ENCODE results near the gene RNU7-1. TPM values are rescaled to one million over a fixed set of nuclear protein-coding genes. Genes with fewer than 3 reads are reported as not detected.

RNU7-1 gene
- total RNA-seq, 2 donors from 2014 or later: not detected

DNA sequence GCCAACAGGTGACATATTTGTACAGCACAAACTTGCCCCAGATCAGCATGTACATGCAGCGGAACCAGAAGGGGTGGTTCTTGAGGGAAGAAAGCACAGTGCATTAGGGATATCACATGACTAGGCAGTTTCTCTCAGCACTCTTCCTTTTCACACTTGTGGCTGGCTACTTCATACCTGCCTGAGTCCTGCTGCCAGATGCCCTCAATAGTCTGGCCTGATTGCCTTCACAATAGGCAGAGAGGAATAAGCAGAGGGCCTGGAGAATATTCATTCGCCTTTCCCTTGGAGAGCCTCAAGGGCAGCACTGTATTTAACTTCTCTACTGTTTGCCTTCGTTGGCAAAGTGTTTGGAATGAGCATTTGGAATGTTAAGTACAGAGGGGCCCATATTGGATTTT is 35.0 kb downstream of the RNU7-1 start:
- intact Hi-C loops (cut with DNase I): no loop called here
- ATAC-seq: peak in 1 of 2 donors; percentile 49
- DNase-seq: no peak

DNA sequence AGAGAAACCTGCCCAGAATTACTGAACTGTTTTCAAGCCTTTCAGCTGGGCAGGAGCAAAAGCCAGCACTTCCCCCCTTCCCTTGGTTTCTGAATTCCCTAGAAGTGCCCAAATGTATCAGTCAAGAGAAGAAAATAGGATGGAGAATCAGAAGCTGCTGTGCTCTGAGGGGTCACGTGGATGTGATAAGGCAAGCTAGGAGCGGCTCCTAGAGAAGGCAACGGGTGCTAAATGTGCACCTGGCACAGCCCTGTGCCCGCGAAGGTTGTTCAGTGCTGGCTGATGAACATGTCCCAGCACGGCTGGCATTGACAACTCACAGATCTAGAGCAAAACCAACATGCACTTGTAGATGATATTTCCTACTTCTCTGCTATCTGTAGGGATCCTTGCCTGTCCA is 35.4 kb downstream of the RNU7-1 start:
- DNase-seq (no peak), ATAC-seq (peak in 1 of 2 donors; percentile 43)
- intact Hi-C loops (cut with DNase I): no loop called here

DNA sequence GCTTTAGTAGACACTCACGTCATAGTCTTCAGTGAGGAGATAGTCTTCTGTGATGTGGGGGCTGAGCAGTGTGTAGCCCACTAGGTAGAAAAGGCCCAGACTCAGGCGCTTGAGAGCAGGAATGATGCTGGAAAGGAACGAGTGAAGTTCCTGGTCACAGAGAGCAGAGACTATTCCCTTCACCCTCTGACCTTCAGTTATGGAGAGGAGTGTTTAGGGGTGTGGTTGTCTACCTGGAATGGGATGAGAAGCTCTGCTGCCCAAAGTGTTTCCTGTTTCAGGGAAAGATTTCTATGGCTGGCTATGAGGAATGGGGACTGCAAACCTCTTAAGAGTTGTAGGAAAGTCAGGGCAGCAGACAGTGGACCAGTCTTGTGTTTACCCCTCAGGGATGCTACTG is 35.8 kb downstream of the RNU7-1 start:
- ATAC-seq (no peak), DNase-seq (no peak)
- intact Hi-C loops (cut with DNase I): no loop called here

DNA sequence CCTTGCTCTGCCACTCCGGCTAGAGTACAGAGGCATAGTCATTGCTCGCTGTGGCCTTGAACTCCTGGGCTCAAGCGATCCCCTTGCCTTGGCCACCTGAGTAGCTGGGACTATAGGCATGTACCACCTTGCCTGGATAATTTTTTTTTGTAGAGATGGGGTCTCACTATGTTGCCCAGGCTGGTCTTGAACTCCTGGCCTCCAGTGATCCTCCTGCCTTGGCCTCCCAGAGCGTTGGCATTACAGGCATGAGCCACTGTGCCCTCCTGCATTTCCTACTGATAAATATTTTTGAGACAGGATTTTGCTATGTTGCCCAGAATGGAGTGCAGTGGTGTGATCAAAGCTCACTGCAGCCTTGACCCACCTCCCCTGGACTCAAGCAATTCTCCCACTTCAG is 36.5 kb downstream of the RNU7-1 start:
- intact Hi-C loops (cut with DNase I): no loop called here
- ATAC-seq (no peak), DNase-seq (no peak)

DNA sequence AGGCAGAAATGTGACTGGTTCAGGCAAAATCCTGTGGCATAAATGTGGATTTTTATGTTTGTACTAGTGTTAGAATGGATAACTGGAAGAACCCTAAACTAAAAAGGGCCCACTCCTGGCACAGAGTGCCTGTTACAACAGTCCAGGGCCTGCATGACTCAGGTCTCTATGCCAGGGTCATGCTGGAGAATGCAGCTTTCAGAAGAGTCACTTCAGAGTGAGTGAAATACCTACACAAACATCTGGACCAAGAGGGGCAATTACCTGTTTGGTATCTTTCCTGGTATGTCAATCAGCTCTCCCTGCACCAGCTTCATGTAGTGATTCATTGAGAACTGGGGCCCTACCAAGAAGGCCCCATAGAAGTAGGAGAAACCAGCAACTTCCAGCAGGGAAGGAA is 37.1 kb downstream of the RNU7-1 start:
- intact Hi-C loops (cut with DNase I): no loop called here
- no peak for ATAC-seq
- no peak for DNase-seq

DNA sequence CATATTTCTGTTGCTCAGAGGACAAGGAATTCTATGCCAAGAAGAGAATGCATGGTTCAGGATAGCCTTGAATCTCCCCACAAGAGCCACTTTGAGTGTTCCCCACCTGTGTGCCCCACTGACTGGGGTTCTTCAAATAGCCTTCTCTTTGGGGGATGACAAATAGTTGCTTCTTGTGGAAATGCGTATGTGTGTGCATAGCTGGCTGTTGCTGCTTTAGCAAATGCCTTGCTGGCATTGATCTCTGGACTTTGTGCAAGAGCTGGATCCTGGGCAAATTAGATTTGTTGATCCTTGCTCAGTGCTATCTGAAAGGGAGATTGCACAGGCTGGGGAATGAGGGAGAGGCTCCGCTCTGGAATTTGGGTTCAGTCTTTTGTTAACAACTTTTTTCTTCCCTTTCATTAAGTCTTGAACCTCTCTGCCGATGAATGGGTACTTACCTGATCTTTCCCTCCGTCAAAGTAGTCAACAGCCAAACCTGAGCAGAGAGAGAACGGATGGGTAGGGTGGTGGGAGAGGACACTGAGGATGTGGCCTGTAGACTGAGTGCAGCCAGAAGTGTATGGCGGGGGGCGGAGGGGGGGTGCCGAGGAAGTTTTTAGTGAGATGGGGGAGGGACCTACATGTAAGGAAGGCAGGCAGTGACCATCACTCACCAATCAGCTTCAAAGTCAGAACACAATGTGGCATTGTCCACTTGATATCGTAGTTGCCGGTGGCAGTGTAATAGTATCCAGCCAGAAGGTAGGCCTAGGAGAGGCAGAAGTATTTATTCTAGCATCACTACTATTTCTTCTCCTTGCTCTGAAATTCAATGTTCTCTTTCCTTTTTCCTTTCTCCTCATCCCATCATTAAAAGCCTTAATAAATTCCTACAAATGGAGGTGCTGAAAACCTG is 37.8 kb downstream of the RNU7-1 start:
- intact Hi-C loops (cut with DNase I): no loop called here
- ATAC-seq (no peak), DNase-seq (no peak)

DNA sequence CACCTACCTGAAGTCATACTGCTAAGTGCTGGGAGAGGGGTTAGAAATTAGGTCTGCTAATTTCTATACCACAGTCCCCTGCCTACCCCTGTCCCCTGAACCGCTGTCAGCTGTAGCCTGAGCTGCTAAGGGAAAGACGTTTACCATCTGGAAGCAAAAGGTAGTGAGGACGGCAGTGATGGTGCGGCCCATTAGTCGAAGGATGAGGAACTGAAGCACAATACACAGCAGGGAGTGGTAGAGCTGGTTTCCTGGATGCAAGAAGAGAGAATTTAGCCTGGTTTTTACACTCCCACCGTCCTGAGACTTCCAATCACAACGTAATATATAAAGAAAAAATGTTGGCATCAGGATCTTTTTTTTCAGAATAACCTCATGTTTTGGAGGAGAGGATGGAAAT is 38.9 kb downstream of the RNU7-1 start:
- ATAC-seq (no peak), DNase-seq (no peak)
- intact Hi-C loops (cut with DNase I): no loop called here

DNA sequence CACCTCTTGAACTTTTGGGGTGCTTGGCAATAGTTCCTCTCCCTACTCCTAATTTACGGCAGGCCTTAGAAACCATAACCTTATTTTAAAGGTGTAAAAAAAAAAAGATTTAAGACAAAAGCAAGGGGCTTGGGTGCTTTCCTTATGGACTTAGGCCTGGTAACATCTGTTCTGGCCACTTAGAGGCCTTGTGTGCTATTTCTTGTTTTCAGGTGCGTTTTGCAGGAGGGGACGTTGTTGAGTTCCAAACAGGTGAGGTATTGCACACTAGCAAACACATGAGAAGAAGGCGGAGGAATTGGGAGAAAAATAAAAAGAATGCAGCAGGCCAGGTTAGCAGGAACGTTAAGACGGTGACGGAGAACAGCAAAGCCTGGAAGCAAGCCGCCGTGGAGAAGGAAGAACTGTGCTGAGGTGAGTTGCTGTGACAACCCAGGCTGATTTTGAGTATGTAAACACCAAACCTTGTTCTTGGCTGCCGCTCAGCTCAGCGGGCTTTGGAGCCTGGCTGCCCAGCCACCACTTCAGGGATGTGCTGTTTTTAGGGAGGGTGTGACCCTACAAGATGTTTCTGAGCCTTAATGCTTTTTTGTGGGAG is 44.4 kb downstream of the RNU7-1 start:
- ATAC-seq (no peak), DNase-seq (no peak)
- intact Hi-C loops (cut with DNase I): no loop called here

Small RNA genes lying within 50 kb of the gene (microRNA-seq; reads per million reads assigned to microRNA genes)
- gene MIR141: 1.8 to 5.4 reads per million in 2 donors
- gene MIR200C: 14.7 to 17.4 reads per million in 2 donors

Other genes with a start within 250 kb of the RNU7-1 start
- under 1 TPM; 0.18 to 0.42 TPM for gene PIANP, start 243.0 kb upstream of the RNU7-1 start, total RNA-seq
- gene COPS7A, start 219.8 kb upstream of the RNU7-1 start, total RNA-seq: 10 to 100 TPM; 61.3 to 71.2 TPM
- 100 to 1,000 TPM; 118 to 149 TPM for gene MLF2, start 190.7 kb upstream of the RNU7-1 start, total RNA-seq
- gene PTMS, start 177.5 kb upstream of the RNU7-1 start, total RNA-seq: 100 to 1,000 TPM; 164 to 189 TPM
- gene LAG3, start 171.3 kb upstream of the RNU7-1 start, total RNA-seq: under 1 TPM; 0.62 to 0.97 TPM
- gene CD4, start 154.3 kb upstream of the RNU7-1 start, total RNA-seq: 10 to 100 TPM; 11.6 to 24.2 TPM
- 1 to 10 TPM; 5.3 to 8.4 TPM for gene GPR162, start 122.0 kb upstream of the RNU7-1 start, total RNA-seq
- gene P3H3, start 115.4 kb upstream of the RNU7-1 start, total RNA-seq: 10 to 100 TPM; 13.2 to 22.3 TPM
- gene GNB3, start 102.9 kb upstream of the RNU7-1 start, total RNA-seq: 1 to 10 TPM; 2.3 to 5.8 TPM
- gene CDCA3, start 92.5 kb upstream of the RNU7-1 start, total RNA-seq: under 1 TPM in 1 of 2 donors, not detected in 1; 0.82 TPM
- gene USP5, start 91.7 kb upstream of the RNU7-1 start, total RNA-seq: 10 to 100 TPM; 63.4 to 65.4 TPM
- gene TPI1, start 76.3 kb upstream of the RNU7-1 start, total RNA-seq: 100 to 1,000 TPM; 642 to 858 TPM
- 1 to 10 TPM; 3.7 to 4.1 TPM for gene SPSB2, start 70.5 kb upstream of the RNU7-1 start, total RNA-seq
- gene LRRC23, start 39.0 kb upstream of the RNU7-1 start, total RNA-seq: 10 to 100 TPM in 1 of 2 donors, 1 to 10 TPM in 1; 8.1 to 10.5 TPM
- gene ENO2, start 29.2 kb upstream of the RNU7-1 start, total RNA-seq: 10 to 100 TPM; 12.8 to 24.9 TPM
- gene ATN1, start 15.9 kb upstream of the RNU7-1 start, total RNA-seq: 10 to 100 TPM; 75.3 to 83.1 TPM
- 100 to 1,000 TPM; 249 to 282 TPM for gene C12orf57, start 206 bp downstream of the RNU7-1 start, total RNA-seq
- 10 to 100 TPM; 13.0 to 18.9 TPM for gene PTPN6, start 7.5 kb downstream of the RNU7-1 start, total RNA-seq
- gene PHB2, start 26.8 kb downstream of the RNU7-1 start, total RNA-seq: 100 to 1,000 TPM; 117 to 157 TPM
- gene EMG1, start 27.1 kb downstream of the RNU7-1 start, total RNA-seq: 10 to 100 TPM; 34.4 to 36.6 TPM
- 10 to 100 TPM; 22.6 to 29.4 TPM for gene LPCAT3, start 74.7 kb downstream of the RNU7-1 start, total RNA-seq
- 100 to 1,000 TPM; 222 to 287 TPM for gene C1S, start 116.9 kb downstream of the RNU7-1 start, total RNA-seq
- gene C1R, start 148.6 kb downstream of the RNU7-1 start, total RNA-seq: 100 to 1,000 TPM; 331 to 488 TPM
- 10 to 100 TPM; 23.0 to 29.8 TPM for gene C1RL, start 165.4 kb downstream of the RNU7-1 start, total RNA-seq
- 1 to 10 TPM in 1 of 2 donors, under 1 TPM in 1; 0.97 to 2.1 TPM for gene RBP5, start 185.1 kb downstream of the RNU7-1 start, total RNA-seq
- 10 to 100 TPM; 14.7 to 17.0 TPM for gene CLSTN3, start 186.6 kb downstream of the RNU7-1 start, total RNA-seq
- gene PEX5, start 245.9 kb downstream of the RNU7-1 start, total RNA-seq: 10 to 100 TPM; 31.5 to 33.1 TPM